GM21619 (cell line): Measurements from ENCODE around the gene KAZN.

ENCODE experiments used
- ATAC-seq: cut with Tn5 transposase; IDR thresholded peaks from one replicate; pipeline ENCODE4 v1.9.1; 2021; ENCODE audit not compliant: unreplicated experiment

KAZN gene

GRCh38 chr1:14875524-14876509 is 277.3 kb downstream of the KAZN start:
- no peak for ATAC-seq

- no peak for ATAC-seq
Measured at GRCh38 chr1:14876747-14877146, 278.3 kb downstream of the KAZN start.

GRCh38 chr1:14877224-14877623 is 278.7 kb downstream of the KAZN start:
- ATAC-seq: no peak

- no peak for ATAC-seq
Measured at GRCh38 chr1:14878124-14878523, 279.6 kb downstream of the KAZN start.

DNA sequence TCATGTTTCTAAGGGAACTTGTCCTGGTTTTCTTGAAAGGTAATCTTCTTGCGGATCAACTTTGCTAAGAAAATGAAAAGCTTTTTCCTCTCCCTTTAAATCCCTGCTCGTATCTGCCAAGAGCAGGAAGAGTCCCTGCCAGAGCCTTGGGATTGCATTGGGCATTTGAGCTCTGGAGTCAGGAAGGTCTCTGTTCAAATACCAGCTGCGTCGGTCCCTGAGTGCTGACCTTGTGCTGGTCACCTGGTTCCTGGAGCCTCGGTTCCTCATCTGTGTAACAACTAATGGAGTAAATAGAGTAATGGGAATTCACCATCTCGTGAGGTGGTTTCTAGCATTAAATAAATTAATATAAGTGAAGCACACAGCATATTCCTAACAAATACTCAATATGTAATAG is 280.5 kb downstream of the KAZN start:
- ATAC-seq: no peak

- ATAC-seq: no peak
Measured at GRCh38 chr1:14880456-14881316, 282.2 kb downstream of the KAZN start.

DNA sequence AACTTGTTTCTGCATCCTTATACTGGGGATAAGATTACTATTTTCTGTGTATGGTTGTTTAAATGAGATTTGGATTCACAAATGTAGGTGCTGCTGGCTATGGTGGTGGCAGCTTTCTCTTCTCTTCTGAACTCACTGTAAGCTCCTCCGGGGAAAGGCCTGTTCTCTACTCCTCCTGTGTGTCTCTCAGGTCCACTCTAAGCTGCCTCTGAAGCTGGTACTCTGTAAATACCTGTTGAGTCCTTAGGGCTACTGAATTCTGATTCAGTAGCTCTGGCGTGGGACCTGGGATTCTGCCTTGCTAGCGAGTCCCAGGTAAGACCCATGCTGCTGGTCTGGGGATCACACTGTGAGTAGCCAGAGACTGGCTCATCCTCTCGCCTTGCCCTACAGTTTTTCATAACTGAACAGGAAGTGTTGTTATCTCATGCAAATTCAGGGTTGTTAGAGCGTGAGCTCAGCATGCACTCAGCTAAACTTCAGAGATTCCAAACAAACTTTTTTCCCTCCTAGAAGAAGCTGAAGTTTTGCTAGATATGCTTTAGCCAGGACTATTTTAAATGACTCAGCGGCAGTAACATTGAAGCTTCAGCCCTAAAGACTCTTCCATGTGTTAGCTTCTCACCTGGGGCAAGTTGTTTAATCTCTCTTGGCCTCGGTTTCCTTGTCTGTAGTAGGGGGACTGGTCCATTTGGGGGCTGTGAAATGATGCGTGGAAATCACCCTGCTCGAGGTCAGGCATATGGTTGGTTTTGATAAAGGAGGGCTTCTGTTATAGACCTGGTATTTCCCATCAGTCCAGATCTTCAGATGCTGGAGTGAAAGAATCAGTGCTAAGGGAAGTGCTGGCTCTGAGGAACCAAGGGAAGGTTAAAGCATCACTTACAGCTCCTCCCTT is 283.5 kb downstream of the KAZN start:
- peak; percentile 91 for ATAC-seq

- no peak for ATAC-seq
Measured at GRCh38 chr1:14884614-14885175, 286.2 kb downstream of the KAZN start.

GRCh38 chr1:14887044-14887566 is 288.6 kb downstream of the KAZN start:
- no peak for ATAC-seq

DNA sequence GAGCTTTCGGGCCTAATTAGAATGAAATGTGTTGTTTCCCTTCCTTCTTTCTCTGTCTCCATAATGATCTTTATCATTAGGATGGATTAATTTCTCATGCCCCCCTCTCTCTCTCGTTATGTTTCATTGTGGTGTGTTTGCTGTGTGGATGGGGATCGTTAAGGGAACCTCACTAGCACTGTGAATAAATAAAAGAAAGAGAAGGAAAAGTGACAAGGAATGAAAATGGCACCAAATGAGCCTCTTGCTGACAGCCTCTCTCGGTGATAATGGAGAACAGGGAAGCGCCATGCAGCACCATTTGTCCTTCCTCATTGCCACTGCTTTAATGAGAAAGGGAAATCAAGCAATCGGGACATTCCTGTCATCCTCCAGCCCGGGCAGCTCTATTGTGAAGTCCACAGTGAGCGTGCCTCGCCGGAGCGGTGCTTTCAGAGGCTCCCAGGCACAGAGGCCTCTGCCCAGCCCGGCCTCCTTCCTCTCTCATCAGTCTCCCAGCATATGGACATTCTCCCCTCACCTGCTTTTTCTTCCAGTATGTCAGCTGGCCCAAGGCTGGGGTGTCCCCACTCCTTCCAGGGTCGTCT is 289.4 kb downstream of the KAZN start:
- no peak for ATAC-seq

- no peak for ATAC-seq
Measured at GRCh38 chr1:14888374-14888773, 289.9 kb downstream of the KAZN start.

DNA sequence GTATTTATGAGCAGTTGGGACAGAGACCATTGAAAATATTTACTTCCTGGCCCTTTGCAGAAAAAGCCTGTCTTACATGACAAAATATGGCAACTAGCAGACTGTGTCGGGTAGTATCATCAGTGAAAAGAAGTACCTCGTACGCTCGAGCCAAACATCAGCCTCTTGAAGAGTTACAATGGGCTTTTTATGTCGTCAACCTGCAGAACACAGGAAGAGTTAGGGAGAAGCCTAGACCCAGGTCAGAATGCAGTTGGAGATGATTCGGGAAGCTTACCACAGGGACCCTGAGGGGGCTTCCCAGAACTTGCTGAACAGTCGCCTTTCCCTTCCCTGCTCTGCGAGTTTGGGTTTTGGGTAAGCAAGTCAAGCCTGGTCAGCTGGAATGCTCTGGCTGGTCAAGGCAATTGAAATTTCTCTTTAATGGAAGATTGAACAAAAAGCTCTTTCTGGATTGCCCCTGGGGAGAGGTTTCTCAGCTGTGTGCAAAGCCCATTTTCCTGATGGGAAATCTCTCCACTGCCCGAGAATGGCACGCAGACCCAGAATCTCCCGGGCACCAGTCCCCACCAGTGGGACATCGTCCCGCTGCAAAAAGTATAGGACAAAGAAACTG is 291.4 kb downstream of the KAZN start:
- no peak for ATAC-seq

DNA sequence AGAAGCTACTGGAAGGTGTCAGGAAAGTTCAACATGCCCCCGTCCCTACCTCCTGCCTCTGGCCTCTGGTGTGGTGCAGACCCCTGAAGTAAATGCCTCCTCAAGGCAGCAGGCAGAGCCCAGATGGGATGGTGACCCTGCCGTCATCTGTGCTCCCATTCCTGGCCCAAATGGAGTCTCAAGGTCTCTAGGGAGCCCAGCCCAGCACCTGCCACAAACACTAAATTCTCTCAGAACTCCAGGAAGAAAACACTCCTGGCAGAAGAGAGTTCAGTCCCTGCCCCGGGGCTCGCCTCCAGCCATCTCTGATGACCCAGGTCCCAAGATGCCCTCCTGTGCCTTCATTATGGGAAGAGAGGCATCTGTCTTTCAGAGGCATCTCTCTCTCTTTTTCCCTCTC is 293.5 kb downstream of the KAZN start:
- ATAC-seq: no peak

DNA sequence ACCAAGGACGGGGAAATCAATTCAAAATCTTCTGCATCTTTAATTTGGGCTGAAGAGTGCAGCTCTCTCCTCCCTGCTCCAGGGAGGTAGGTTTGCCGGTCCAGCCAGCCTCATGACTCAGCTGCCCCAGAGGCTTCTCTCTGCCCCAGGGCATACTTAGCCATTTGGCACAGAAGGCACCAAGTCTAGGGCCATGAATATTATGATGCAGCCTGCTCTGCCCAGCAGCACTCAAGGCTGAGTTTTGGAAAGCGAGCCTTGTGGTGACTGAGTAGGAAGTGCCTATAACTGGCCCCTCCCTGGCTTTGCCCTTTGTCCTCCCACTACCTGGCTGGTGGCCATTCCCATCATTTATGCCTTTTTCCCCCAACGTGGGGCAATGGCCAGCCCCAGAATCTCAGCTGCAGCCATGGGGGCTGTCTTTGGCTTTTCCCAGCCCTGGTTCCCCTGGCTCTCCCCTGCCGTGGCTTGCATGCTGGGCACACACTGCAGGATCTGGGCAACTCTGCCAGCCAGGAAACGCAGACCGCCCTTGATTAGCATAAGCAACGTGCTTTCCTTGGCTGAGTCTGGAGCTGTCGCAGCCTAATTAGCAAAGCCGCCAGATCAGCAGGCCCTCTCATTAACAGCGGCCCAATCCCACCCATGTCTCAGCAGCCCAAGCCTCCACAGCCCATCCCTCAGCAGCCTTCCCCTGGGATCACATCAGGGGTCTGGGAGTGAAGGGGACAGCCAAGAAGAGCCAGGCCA is 296.5 kb downstream of the KAZN start:
- no peak for ATAC-seq

GRCh38 chr1:14895727-14896126 is 297.2 kb downstream of the KAZN start:
- ATAC-seq: no peak

DNA sequence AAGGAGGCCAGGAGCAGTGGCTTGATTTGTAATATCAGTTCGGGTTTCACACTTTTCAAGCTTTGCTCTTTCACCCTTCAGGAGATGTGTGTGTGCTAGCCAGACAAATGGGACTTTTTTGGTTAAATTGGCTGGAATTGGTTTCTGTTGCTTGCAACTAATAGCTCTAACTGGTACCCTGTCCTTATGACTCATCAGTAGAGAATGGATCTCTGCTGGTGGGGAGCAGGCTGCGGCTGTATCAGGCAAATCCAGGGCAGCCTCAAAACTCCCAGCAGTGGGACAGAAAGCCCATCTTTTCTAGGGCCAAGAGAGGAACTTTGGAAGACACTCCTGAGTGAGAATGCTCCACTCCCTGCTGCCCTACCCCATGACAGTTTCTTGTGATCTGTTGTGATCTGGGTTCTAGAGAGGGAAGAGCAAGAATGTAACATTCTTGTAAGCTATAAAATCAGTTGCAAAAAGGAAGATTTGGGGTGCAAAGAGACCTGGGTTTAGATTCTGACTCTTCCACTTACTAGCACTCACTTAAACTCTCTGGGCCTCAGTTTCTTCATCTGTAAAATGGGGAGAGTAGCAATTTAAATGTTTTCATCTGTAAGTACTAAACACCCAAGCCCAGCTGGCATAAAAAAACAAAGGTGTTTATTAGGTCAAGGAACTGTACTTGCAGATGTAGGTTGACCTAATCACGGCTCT is 298.0 kb downstream of the KAZN start:
- no peak for ATAC-seq

DNA sequence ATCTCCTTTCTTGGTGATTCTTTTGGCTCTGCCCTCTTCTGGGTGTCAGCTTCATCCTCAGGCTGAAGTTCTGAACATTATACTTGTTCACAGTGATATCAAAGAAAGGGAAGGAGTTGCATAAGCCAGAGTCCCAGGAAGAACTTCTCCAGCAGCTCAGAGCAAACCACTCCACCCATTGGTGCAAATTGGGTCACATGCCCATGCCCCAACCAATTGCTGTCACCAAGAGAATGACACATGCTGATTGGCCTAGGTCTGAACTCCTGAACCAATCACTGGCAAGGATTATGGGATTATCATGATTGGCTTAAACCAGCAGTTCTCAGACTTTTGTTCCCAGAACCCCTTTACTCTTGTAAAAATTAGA is 298.6 kb downstream of the KAZN start:
- no peak for ATAC-seq

DNA sequence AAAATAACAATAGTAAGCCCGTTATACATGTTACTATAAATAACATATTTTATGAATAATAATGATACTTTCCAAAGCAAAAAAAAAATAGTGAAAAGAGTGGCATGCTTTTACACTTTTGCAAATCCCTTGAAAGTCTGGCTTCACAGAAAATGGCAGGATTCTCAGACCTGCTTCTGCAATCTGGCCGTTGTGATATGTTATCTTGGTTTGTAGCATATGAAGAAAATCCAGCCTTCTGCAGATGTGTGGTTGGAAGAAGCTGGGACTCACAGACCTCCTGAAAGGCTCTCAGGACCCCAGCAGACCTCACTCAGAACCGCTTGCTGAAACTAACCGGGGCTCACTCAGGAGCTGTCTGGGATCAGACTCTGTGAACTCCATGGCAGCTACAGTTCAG is 299.1 kb downstream of the KAZN start:
- no peak for ATAC-seq
